Non-pigmented ciliary epithelial cell (primary cell): Measurements from ENCODE around the gene TMEM163.
"Not testable (repeated sequence)": the region's sequence is repeated elsewhere in the genome, so short reads cannot be mapped to it uniquely, and the experiment has no call there.

Experiments
- DNase-seq: peaks from one replicate; pipeline ENCODE4 v3.0.0-alpha.2; 2010; ENCODE audit warnings: low read depth

Gene TMEM163

DNA sequence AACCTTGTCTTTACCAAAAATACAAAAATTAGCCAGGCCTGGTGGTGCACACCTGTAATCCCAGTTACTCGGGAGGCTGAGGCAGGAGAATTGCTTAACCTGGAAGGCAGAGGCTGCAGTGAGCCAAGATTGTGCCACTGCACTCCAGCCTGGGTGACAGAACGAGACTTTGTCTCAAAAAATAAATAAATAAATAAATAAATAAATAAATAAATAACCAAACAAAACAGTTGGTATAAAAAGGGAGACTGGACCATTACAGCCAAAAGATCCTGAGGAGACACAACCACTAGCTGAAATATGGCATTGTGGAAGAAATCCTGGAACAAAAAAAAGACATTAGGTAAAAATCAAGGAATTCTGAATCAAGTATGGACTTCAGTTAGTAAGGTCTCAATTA, 4.9 kb upstream of the TMEM163 start:
- not testable (repeated sequence) for DNase-seq

DNA sequence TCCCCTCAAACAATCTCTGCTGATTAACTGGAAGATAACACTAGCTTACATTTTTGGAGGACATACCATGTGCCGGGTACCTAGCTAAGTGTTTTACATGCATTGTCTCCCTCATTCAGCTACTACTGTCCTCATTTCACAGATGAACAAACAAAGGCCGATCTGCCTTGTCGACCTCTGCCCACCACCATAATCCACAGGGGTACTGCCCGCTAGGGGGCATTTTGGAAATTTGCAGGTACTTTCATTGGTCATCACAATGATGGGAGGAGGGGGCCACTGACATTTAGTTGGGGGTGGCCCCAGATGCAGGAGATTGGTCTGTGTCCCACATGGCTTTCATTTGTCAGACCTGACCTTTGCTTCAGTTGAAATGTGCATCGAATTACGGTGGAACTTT, 3.9 kb upstream of the TMEM163 start:
- DNase-seq = no peak

DNA sequence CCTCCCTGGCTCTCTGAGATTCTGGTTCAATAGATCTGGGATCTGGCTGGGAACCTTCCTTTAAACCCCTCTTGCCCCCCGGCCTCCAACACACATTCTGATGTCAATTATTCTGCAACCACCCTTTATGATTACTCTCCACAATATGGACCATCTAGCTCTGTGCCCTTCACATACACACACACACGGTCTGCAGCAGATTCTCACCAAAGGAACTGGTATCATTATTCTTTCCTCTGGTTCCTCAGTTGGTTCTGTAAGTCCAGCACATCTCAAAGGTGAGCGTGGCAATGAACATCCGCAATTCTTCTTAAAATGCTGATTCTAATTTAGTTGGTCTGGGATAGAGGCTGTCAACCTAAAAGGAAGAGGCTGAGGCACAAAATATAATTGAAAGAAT, 2.8 kb upstream of the TMEM163 start:
- DNase-seq = no peak

DNA sequence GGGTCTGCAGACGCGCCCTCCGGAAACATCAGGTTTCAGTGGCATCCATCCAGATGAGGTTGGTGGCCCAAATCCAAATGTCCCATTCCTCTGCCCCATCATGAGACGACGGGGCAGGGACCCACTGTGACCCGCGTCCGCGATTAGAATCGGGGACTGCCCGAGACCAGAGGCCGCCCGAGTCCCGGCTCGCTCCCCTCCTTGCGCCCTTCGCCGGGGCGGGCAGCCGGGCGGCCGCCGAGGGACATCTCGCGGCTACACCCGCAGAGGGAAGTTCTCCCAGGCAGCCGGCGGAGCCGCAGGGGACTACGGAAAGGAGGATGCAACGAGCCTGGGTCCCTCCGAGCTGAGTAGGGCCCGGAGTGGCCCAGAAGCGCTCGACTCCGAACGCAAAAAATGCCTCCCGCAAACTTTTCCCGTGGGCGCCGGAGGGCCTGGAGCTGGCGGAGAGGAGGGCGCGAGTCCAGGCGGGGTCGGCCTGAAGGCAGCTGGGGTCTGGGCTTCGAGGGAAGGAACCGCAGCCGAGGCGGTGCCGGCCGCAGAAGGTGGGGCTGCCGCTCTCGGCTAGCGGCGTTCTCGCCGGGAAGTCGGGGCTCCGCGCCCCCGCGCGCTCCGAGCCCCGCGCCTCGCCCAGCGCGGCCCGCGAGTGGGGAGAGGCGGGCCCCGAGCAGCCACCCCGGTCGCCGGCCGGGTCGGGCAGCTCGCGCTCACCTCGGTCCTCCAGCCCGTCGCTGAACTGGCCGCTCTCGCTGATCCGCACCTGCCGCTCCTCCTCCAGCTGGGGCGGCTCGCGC, 580 bp downstream of the TMEM163 start:
- no peak for DNase-seq

DNA sequence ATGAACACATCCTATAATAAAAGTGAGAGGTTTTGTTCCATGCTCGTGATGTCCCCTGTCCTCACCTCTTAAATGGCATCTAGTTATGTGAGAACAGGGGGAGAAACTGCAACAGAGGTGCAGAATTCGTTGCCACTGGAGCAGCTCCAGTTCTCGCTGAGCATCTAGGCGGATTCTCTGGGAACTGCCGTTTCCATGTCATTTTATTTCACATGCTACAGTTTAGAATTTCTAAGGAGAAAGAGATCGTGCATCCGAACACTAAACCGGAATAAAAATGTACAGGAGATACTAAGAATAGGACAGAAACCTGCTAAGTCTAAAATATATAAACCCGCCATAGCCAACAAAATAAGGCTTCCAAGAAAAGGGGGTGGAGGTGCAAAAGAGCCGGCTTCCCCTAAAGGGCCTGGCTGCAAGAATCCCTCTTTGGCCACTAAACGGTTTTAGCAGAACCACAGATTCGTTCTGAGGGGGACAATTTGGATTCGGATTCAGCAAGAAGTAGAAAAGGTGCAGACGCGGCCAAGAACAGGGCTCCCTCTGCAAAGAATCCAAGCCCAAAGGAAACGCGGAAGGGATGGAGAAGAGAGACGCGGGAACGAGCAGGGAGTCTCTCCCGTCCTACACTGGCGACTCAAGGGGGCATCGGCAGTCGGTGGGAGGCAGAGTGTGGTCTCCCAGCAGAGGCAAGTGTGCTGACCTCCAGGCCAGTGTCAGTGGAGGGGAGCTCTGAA, 1.3 kb downstream of the TMEM163 start:
- no peak for DNase-seq

DNA sequence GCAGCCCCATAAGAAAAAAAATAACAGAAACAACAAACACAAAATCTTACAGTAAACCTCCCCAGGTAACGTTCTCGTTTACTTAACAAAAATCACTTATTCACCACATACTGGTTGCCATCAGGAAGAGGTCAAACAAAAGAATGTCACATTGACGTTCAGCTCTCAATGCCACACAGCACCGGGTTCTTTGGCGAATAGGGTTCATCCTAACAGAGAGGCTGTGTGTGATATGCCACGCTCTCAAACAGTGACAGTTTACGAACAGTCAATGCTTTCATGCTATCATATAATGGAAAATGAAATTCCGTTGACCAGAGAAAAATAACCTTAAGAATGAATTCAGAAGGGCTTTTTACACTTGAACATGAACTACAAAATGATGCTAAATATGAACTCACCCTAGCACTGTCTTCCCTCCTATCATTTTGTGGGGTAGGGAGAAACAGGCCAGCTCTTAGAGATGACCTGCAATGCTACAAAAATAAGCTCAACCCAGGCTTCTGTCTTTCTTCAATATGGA, 2.0 kb downstream of the TMEM163 start:
- no peak for DNase-seq

DNA sequence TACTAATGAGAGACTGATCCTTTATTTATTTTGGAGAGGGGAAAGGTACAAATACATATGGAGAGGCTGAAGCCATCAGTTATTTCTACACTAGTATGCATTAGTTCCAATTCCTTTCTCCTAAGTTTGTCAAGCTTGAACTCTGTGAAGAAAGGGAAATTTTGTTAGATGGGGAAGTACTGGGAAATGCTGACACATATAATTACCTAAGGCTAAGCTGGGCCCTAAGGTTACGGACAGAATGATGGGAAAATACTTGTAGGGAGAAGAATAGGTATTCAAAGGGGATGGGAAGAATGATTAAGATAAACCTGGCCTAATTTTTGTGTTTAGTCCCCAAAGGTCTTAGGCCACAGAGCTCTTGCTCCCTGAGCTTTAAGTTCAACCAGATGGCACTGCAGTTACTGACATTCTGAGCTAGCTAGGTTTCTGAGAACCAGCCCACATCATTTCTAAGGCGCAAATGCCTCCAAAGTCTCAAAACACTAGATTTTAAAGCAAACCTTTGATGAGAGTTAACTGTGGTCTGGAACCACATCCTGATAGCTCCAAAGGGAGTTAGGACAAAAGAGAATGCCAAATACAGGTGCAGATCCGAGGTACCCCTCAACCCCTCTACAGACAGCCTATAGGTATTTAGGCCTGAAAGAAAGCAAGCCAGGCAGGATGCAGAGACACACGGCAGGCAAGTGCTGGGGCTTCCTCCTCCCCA, 2.7 kb downstream of the TMEM163 start:
- no peak for DNase-seq

DNA sequence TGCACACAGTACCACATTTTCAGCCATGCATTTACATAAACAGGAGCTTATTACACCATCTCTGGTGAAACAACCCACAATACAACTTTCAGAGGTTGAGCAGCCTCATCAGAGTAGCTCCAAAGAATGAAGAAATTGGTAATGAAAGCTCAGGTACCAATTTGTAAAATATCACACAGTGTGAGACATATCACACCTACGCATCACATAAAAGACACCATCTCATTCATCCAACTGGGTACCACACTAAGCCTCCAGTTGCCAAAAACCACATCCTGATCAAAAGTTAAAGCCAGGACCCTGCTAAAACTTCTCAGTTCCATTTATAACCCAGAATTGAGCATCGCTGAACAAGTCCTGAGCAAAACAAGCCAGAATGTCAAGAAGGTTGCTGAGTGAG, 4.6 kb downstream of the TMEM163 start:
- no peak for DNase-seq

DNA sequence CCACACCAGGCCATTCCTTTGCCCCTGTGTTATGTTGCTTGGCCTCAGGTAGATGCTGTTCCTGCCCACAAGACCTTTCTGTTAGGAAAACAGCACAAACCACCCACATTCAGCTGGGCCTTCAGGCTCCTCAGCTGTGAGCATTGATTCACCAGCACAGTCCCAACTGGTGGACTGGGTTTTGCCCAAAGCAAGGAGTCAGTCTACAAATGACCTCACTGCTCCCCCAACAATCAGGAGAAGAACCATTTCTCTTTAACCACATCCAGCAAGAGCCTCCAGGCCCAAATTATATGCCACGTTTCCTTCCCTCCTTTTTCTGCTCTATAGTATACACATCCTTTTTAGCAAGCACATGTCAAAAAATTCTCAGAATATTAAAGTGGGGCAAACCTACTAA, 5.2 kb downstream of the TMEM163 start:
- no peak for DNase-seq

DNA sequence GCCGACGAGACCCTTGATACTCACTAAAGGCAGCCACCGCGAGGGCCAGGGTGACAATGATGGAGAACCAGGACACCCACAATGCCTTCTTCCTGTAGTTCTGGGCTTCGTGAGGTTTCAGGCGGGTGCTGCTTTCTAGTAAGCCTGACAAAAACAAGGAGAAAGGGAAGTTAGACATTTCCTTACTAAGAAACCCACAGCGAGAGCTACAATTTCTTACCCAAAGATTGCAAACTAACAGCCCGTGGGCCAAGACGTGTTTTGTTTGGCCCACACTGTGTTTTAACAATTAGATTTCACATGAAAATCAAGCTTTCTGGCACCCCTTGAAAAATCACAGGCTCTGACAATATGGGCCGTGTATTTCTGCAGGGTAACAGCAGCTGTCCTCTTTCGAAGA, 5.6 kb downstream of the TMEM163 start:
- no peak for DNase-seq

DNA sequence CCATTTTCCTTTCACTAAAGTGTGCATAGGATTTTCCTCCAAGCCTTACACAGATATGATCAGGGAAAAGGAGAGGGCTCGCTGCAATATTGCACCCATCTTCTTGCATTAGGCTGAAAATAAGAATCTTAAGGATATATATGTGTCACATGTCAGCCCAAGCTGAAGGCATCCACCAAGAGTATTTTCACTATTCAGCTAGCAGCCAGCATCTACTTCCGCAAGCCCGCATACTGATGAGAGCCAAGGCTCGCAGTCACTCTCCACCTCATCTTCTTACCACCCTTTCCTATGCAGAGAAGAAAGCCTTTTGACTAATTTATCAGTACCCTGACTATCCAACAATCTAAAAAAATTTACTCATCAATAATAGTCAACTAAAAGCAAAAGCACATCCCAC, 6.1 kb downstream of the TMEM163 start:
- DNase-seq = no peak

DNA sequence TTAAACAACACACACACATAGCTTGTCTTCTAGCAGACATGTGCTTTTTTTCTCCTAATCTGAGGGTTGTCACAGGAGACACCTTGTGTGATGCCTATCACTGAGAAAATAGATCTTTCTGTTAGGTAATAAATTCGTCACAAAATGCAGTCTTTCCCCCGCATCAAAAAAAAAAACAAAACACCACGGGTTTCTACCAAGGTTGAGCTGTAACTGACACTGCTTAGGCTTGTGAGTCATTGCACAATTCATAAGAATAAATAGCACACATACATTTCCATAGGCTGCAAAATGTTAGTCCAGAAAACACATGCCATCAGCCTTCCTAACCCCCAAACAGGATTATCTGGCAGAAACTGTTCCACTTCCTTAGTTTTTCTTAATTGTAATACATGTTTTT, 6.5 kb downstream of the TMEM163 start:
- no peak for DNase-seq

DNA sequence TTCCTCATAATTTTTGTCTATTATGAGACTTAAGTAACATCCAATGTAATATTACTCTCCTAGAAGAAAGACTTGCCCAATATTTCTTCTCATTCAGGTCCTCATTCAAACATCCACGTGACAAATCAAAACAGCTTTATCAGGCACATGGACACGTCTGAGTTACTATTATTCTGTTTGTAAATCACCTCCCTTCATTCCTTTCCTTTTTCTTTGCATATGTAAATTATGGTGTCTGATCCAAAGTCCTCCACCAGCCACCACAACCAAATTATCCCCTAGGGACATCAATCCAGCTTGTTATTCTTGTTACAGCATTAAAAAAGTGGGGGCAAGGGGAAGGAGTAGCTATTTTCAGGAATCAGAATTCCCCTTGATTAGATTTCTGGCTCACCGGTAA, 7.1 kb downstream of the TMEM163 start:
- no peak for DNase-seq

DNA sequence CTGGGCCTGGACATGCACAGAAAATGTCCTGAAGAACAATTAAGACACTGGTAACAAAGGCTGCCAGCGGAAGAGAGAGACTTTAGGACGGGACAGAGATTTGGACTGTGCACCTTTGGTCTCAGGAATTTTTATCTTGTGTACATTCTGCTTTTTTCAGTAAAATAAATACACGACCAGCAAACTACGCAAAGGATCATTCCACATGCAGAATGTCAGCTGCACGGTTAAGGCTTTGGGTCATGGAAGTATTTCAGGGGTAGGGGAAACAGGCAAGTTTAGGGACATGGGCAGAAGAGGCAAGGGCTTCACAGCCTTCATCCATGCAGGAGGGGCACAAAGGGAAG, 11.5 kb downstream of the TMEM163 start:
- no peak for DNase-seq

DNA sequence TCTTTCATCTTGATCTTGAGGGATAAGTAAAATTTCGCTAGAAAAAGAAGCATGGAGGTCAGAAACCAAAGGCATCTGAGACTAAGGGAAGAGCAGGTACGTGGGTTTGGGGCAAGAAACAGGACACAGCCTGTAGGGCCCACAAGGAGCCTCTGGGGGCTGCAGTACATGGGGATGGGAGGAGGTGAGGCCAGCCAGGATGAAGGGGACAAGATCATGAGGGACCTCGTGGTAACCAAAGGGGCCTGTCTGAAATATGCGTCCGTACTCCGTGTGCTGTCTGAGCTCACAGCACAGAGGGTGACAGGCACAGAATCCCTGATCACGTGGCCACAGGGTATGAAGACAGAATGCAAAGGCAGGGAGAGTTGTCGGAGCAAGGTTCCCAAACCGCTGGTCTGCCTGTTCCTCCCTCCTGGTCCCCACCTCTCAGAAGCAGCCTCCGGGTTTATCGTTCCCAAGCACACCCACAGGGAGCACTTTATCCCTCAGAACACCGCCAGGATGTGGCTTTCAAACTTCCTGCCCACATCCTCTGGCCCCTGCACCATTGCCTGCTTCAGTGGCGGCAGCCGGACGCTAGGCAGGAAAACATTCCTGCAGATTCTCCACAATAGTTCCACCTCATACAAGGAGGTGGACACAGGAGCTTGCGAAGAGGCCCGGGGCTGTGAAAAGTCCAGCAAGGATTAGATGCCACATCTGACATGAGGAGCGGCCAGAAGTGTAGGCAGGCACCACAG, 12.0 kb downstream of the TMEM163 start:
- DNase-seq = no peak

DNA sequence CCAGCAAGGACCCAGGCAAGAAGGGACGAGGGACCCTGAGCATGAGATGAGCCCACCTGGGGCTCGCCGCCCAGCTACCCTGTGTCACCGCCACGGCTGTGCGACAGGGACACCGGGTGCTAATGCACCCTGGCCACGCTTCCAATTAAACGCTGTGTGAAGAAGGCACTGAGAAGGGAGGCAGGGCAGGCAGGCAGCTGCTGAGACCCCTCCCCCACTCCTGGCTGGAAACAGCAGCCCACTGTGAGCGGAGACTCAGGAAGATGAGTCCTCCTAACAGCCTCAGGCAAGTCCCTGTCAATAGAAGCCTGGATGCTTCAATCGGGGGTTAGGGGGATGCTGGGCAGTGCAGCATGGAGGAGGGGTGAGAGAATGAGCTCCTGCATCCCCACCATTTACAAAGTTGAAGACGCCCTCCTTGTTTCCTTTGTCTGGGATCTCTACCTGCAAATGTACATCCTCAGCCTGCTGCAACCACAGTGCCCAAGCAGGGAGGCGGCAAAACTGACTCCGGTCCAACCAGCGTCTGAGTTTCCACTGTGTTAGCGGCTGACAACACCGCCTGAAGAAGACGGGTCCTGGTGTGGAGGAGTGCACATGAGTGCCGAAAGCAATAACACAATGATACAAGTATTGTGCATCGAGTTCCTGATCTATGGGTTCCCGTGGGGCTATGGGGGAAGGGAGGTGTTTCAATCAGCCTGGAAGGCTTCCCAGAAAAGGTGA, 12.8 kb downstream of the TMEM163 start:
- no peak for DNase-seq

DNA sequence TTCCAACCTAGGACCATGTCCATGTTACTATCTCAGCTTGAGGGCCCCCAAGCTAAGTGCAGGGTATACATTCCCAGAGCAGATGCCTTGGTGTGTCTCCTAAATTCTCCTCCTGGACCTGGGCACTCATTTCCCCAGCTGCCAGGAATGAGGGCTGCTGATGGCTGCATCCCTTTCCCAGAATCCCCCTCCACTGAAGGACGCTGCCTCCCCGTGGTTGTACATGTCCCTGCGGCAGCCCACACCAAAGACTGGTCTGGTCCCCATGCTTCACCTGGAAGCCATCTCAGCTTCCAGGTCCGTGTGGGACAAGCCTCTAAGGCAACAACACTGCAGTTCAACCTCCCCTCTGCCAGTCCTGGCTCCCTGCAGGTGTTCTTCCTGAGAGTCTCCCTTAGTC, 14.6 kb downstream of the TMEM163 start:
- DNase-seq = no peak

DNA sequence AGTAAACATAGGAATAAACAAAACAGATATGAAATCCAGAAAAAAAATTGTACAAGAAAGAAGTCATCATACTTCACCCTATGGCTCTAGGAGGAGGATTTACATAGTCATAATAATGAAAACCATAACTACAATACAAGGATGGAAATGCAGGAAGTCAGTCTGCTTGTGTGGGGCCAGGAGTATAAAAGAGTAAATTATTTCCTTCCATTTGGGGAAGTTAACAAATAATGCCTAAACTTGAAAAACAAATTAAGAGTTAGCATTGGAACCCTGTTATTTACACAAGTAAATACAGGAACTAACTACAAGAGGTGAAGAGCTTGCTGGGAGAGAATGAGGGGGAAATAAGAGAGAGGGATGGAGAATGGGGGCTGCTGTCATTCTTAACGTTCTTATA, 15.4 kb downstream of the TMEM163 start:
- DNase-seq = no peak

DNA sequence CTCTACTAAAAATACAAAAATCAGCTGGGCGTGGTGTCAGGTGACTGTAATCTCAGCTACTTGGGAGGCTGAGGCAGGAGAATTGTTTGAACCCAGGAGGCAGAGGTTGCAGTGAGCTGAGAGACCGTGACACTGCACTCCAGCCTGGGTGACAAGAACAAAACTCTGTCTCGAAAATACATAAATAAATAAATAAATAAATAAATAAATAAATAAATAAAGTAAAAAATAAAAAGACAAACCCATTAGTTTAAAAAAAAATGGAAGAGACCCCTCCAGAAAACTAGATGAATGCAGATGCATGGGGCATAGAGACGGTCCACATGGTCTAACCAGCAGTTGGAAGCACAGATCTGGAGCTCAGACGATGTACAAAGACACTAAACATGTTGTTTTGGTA, 18.1 kb downstream of the TMEM163 start:
- no peak for DNase-seq

DNA sequence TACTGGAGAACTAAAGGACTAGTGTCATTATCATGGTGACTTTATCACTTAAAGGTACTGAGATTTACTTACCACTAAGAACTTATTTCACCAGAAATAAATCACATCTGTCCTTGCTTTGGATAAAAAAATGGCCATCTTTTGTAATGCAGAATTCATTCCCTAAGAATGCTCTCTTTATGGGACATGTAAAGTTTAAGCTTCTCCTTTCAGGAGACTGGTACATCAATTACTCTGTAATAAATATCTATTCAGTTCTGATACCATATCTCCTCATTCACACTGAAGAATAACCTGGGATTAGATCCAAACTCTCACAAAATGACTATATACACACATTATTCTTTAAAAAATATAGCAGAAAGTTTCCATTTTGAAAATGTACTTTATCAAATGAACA, 24.4 kb downstream of the TMEM163 start:
- no peak for DNase-seq
